Measurements from ENCODE around the gene BTRC.

Gene BTRC

GRCh38 chr10:101513733-101514132 lies 159.8 kb downstream of the BTRC start:
- DNase-seq (ENCODE audit: extremely low spot score), result no peak
- ChIA-PET POLR2A (no interaction called here), CTCF (no interaction called here)
- TF ChIP-seq FOXM1 (IDR thresholded peaks at IDR 0.05; ENCODE audit: borderline replicate concordance) (no peak), ELF4 (IDR thresholded peaks at IDR 0.05) (no peak), ZNF384 (IDR thresholded peaks at IDR 0.05) (no peak), NFRKB (IDR thresholded peaks at IDR 0.05) (no peak), TARDBP (IDR thresholded peaks at IDR 0.05) (no peak), CTBP1 (IDR thresholded peaks at IDR 0.05; ENCODE audit: borderline replicate concordance) (no peak), FOXK2 (IDR thresholded peaks at IDR 0.05) (no peak), LEF1 (IDR thresholded peaks at IDR 0.05; ENCODE audit: borderline replicate concordance) (no peak), HDGF (IDR thresholded peaks at IDR 0.05; ENCODE audit: borderline replicate concordance) (no peak), ARNT (IDR thresholded peaks at IDR 0.05) (no peak), L3MBTL2 (conservative IDR thresholded peaks at IDR 0.05) (no peak), FOXA1 (IDR thresholded peaks at IDR 0.05) (no peak), SP1 (IDR thresholded peaks at IDR 0.05) (no peak), SUZ12 (IDR thresholded peaks at IDR 0.05) (no peak), BHLHE40 (IDR thresholded peaks at IDR 0.05; ENCODE audit: borderline replicate concordance) (no peak)
- TF ChIP-seq, protein P1, sequence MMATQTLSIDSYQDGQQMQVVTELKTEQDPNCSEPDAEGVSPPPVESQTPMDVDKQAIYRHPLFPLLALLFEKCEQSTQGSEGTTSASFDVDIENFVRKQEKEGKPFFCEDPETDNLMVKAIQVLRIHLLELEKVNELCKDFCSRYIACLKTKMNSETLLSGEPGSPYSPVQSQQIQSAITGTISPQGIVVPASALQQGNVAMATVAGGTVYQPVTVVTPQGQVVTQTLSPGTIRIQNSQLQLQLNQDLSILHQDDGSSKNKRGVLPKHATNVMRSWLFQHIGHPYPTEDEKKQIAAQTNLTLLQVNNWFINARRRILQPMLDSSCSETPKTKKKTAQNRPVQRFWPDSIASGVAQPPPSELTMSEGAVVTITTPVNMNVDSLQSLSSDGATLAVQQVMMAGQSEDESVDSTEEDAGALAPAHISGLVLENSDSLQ (IDR thresholded peaks at IDR 0.05), result no peak

DNA sequence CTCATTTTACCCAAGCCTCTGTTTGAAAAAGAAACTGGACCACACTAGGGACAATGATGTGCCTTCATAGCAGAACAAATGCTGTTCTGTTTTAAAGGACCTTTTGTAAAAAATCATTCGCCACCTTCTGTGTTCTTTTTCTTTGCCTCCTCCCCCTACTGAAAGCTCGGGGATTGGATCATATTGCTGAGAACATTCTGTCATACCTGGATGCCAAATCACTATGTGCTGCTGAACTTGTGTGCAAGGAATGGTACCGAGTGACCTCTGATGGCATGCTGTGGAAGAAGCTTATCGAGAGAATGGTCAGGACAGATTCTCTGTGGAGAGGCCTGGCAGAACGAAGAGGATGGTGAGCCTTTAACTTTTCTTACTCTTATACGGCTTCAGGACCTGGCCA lies 171.9 kb downstream of the BTRC start:
- no peak for TF ChIP-seq TARDBP (IDR thresholded peaks at IDR 0.05)
- TF ChIP-seq NFRKB (IDR thresholded peaks at IDR 0.05), result no peak
- TF ChIP-seq SP1 (IDR thresholded peaks at IDR 0.05), result no peak
- no peak for TF ChIP-seq BHLHE40 (IDR thresholded peaks at IDR 0.05; ENCODE audit: borderline replicate concordance)
- TF ChIP-seq ARNT (IDR thresholded peaks at IDR 0.05), result no peak
- TF ChIP-seq SUZ12 (IDR thresholded peaks at IDR 0.05), result no peak
- no peak for TF ChIP-seq ELF4 (IDR thresholded peaks at IDR 0.05)
- no peak for TF ChIP-seq HDGF (IDR thresholded peaks at IDR 0.05; ENCODE audit: borderline replicate concordance)
- no peak for TF ChIP-seq FOXK2 (IDR thresholded peaks at IDR 0.05)
- POLR2A ChIA-PET, result no interaction called here
- DNase-seq (ENCODE audit: extremely low spot score), result no peak
- CTCF ChIA-PET, result interaction anchor here (0.9 to 1.5 kb wide), 2 partner anchors 10 to 31 kb away, joined by 3 to 6 read pairs; no protein-coding TSS in a partner anchor

GRCh38 chr10:101529207-101529606 lies 175.2 kb downstream of the BTRC start:
- DNase-seq (ENCODE audit: extremely low spot score), result no peak
- ChIA-PET POLR2A (no interaction called here), CTCF (no interaction called here)
- TF ChIP-seq NFRKB (IDR thresholded peaks at IDR 0.05) (no peak), L3MBTL2 (conservative IDR thresholded peaks at IDR 0.05) (no peak), ELF4 (IDR thresholded peaks at IDR 0.05) (no peak), LEF1 (IDR thresholded peaks at IDR 0.05; ENCODE audit: borderline replicate concordance) (no peak), CTBP1 (IDR thresholded peaks at IDR 0.05; ENCODE audit: borderline replicate concordance) (no peak), SUZ12 (IDR thresholded peaks at IDR 0.05) (no peak), FOXA1 (IDR thresholded peaks at IDR 0.05) (no peak)

GRCh38 chr10:101529725-101530553 lies 176.0 kb downstream of the BTRC start:
- no peak for DNase-seq (ENCODE audit: extremely low spot score)
- ChIA-PET POLR2A (no interaction called here), CTCF (no interaction called here)
- TF ChIP-seq ARNT (IDR thresholded peaks at IDR 0.05), result no peak
- TF ChIP-seq FOXA1 (IDR thresholded peaks at IDR 0.05), result no peak
- TF ChIP-seq NFRKB (IDR thresholded peaks at IDR 0.05), result no peak
- no peak for TF ChIP-seq SUZ12 (IDR thresholded peaks at IDR 0.05)
- no peak for TF ChIP-seq TARDBP (IDR thresholded peaks at IDR 0.05)
- no peak for TF ChIP-seq FOXM1 (IDR thresholded peaks at IDR 0.05; ENCODE audit: borderline replicate concordance)
- TF ChIP-seq ELF4 (IDR thresholded peaks at IDR 0.05), result no peak
- no peak for TF ChIP-seq CTBP1 (IDR thresholded peaks at IDR 0.05; ENCODE audit: borderline replicate concordance)
- no peak for TF ChIP-seq BHLHE40 (IDR thresholded peaks at IDR 0.05; ENCODE audit: borderline replicate concordance)
- TF ChIP-seq LEF1 (IDR thresholded peaks at IDR 0.05; ENCODE audit: borderline replicate concordance), result no peak
- TF ChIP-seq L3MBTL2 (conservative IDR thresholded peaks at IDR 0.05), result no peak
- no peak for TF ChIP-seq ZNF384 (IDR thresholded peaks at IDR 0.05)
- no peak for TF ChIP-seq FOXK2 (IDR thresholded peaks at IDR 0.05)
- TF ChIP-seq, protein P1 (IDR thresholded peaks at IDR 0.05), result no peak
- no peak for TF ChIP-seq HDGF (IDR thresholded peaks at IDR 0.05; ENCODE audit: borderline replicate concordance)
- no peak for TF ChIP-seq SP1 (IDR thresholded peaks at IDR 0.05)

DNA sequence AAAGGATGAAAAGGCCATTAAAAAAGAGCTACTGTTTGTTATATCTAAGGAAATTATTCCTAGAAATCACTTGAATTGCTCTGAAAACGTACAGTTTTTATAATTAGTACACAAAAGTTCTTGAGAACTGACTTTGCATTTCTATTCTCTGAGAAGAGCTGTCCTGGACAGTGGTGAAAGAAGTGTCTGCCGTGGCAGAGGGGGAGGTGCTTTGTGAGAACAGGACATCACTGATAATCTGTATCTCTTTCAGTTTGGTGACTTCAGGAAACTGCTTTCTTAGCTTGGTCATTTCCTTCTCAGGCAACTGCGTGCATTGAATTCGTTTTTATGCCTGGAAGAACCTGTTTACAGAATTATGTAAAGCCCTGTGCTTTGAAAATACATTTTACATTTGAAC lies 182.0 kb downstream of the BTRC start:
- no peak for DNase-seq (ENCODE audit: extremely low spot score)
- POLR2A ChIA-PET, result no interaction called here
- CTCF ChIA-PET, result interaction anchor here (1.0 to 1.7 kb wide), 2 partner anchors 10 to 34 kb away, joined by 3 to 6 read pairs; no protein-coding TSS in a partner anchor
- TF ChIP-seq L3MBTL2 (conservative IDR thresholded peaks at IDR 0.05) (no peak), HDGF (IDR thresholded peaks at IDR 0.05; ENCODE audit: borderline replicate concordance) (no peak), NFRKB (IDR thresholded peaks at IDR 0.05) (no peak), TARDBP (IDR thresholded peaks at IDR 0.05) (no peak), FOXM1 (IDR thresholded peaks at IDR 0.05; ENCODE audit: borderline replicate concordance) (no peak), SUZ12 (IDR thresholded peaks at IDR 0.05) (no peak), ZNF384 (IDR thresholded peaks at IDR 0.05) (no peak), SP1 (IDR thresholded peaks at IDR 0.05) (no peak), BHLHE40 (IDR thresholded peaks at IDR 0.05; ENCODE audit: borderline replicate concordance) (no peak), FOXK2 (IDR thresholded peaks at IDR 0.05) (no peak)
- TF ChIP-seq, protein P1 (IDR thresholded peaks at IDR 0.05), result no peak

DNA sequence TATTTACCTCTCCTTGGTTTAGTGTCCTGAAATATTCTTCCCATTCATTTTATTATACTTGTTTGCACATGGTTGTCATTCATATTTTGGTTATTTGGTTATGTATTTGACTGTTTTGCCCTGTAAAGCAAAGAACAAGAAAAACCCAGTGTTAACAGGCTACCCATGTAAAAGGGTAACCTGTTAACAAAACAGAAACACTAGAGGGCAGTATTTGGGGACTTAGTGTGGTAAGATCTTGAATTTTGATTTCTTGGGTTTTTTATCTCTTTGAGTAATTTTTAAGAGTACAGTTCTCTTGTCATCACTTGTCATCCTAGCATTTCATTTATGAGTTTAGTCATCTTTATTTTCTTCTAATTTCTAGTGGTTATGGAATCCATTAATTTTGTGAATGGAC lies 182.8 kb downstream of the BTRC start:
- TF ChIP-seq SUZ12 (IDR thresholded peaks at IDR 0.05) (no peak), TARDBP (IDR thresholded peaks at IDR 0.05) (no peak), CTBP1 (IDR thresholded peaks at IDR 0.05; ENCODE audit: borderline replicate concordance) (no peak), SP1 (IDR thresholded peaks at IDR 0.05) (no peak), HDGF (IDR thresholded peaks at IDR 0.05; ENCODE audit: borderline replicate concordance) (no peak), FOXA1 (IDR thresholded peaks at IDR 0.05) (no peak), L3MBTL2 (conservative IDR thresholded peaks at IDR 0.05) (no peak), BHLHE40 (IDR thresholded peaks at IDR 0.05; ENCODE audit: borderline replicate concordance) (no peak), ARNT (IDR thresholded peaks at IDR 0.05) (no peak), ZNF384 (IDR thresholded peaks at IDR 0.05) (no peak)
- TF ChIP-seq, protein P1 (IDR thresholded peaks at IDR 0.05), result no peak
- DNase-seq (ENCODE audit: extremely low spot score), result peak; percentile 46
- ChIA-PET CTCF (no interaction called here), POLR2A (no interaction called here)
